PC-3 (cell line): ENCODE measurements around the gene ARRDC3. TPM values are rescaled to one million over a fixed set of nuclear protein-coding genes. Genes with fewer than 3 reads are reported as not detected.

Source experiments
- ATAC-seq: fragments of 200-7000 bp; cut with Tn5 transposase; 2 replicates; pipeline ENCODE4 v1.9.1; 2020; ENCODE audit warnings: mild to moderate bottlenecking, moderate library complexity
- BruUV-seq: library from RNA; stranded (reverse); fragments of 400-500 nt; replicated peaks from 2 replicates; lab custom pipeline; 2021; lab: Mats Ljungman, UMichigan
- CTCF ChIA-PET: fragments of 300-600 bp; sonication (Branson Sonifier 250); formaldehyde crosslinking; loops from one replicate; lab custom pipeline; 2022; ENCODE audit warnings: antibody characterized with exemption; lab: Charles Lee
- POLR2A ChIA-PET: fragments of 300-600 bp; sonication (Branson Sonifier 250); formaldehyde crosslinking; loops from one replicate; lab custom pipeline; 2022; ENCODE audit warnings: antibody characterized with exemption; ENCODE audit not compliant: unreplicated experiment; lab: Charles Lee
- DNase-seq: peaks from one replicate; pipeline ENCODE4 v3.0.0-alpha.2; 2015
- H2AFZ ChIP-seq: fragments of 300-600 bp; sonication (generic); 2 replicates; pipeline ENCODE4 v1.6.0; 2016; ENCODE audit warnings: antibody characterized with exemption, low read length
- H3F3A ChIP-seq: fragments of 300-600 bp; sonication (generic); one replicate; pipeline ENCODE4 v1.6.0; 2017; ENCODE audit warnings: antibody characterized with exemption, low read length, control low read depth, mild to moderate bottlenecking; ENCODE audit not compliant: unreplicated experiment
- H3K27ac ChIP-seq: fragments of 300-600 bp; sonication (generic); 2 replicates; pipeline ENCODE4 v1.5.1; 2016; ENCODE audit warnings: mild to moderate bottlenecking, low read length
- H3K27me3 ChIP-seq: fragments of 300-600 bp; sonication (generic); 2 replicates; pipeline ENCODE4 v1.6.1; 2016; ENCODE audit warnings: low read length, mixed read lengths
- H3K36me3 ChIP-seq: fragments of 300-600 bp; sonication (generic); 2 replicates; pipeline ENCODE4 v1.6.1; 2016; ENCODE audit warnings: low read depth, mixed run types, low read length, mixed read lengths
- H3K4me1 ChIP-seq: fragments of 300-600 bp; sonication (generic); 2 replicates; pipeline ENCODE4 v1.5.1; 2016; ENCODE audit warnings: low read length; ENCODE audit not compliant: insufficient read depth
- H3K4me2 ChIP-seq: fragments of 300-600 bp; sonication (generic); 2 replicates; pipeline ENCODE4 v1.6.0; 2016; ENCODE audit warnings: low read length
- H3K4me3 ChIP-seq: fragments of 300-600 bp; sonication (generic); 2 replicates; pipeline ENCODE4 v1.5.1; 2016; ENCODE audit warnings: mild to moderate bottlenecking, low read length, mixed read lengths
- H3K79me2 ChIP-seq: fragments of 300-600 bp; sonication (generic); 2 replicates; pipeline ENCODE4 v1.6.1; 2017; ENCODE audit warnings: low read length, mixed read lengths
- H3K9ac ChIP-seq: fragments of 300-600 bp; sonication (generic); 2 replicates; pipeline ENCODE4 v1.6.0; 2016; ENCODE audit warnings: mild to moderate bottlenecking, low read length
- H3K9me2 ChIP-seq: fragments of 300-600 bp; sonication (generic); replicated peaks from 2 replicates; pipeline ENCODE4 v1.6.1; 2016; ENCODE audit warnings: mixed run types, low read length, mixed read lengths
- H3K9me3 ChIP-seq: fragments of 300-600 bp; sonication (generic); 2 replicates; pipeline ENCODE4 v1.6.1; 2016; ENCODE audit warnings: low read length, mixed read lengths
- H4K20me1 ChIP-seq: fragments of 300-600 bp; sonication (generic); 2 replicates; pipeline ENCODE4 v1.6.1; 2016; ENCODE audit warnings: low read length, mixed read lengths
- CTCF ChIP-seq: fragments of 300-600 bp; sonication (generic); conservative IDR thresholded peaks from 2 replicates; pipeline ENCODE4 v1.5.1; 2017; ENCODE audit warnings: antibody characterized with exemption, low read depth, mild to moderate bottlenecking, low read length
- EZH2 ChIP-seq: fragments of 300-600 bp; sonication (generic); IDR thresholded peaks from one replicate; pipeline ENCODE4 v1.6.1; 2017; ENCODE audit warnings: antibody characterized with exemption, mild to moderate bottlenecking, low read length; ENCODE audit not compliant: unreplicated experiment
- EZH2phosphoT487 ChIP-seq: fragments of 300-600 bp; sonication (generic); IDR thresholded peaks from 2 replicates; pipeline ENCODE4 v1.6.1; 2018; ENCODE audit warnings: mild to moderate bottlenecking, antibody characterized with exemption, low read length, borderline replicate concordance
- intact Hi-C: fragments of 100-400 bp; cut with micrococcal nuclease; formaldehyde crosslinking; loops from 2 replicates; pipeline ENCODE4 v1.9.0; 2023
- total RNA-seq: library from RNA; depleted of rRNA; stranded (reverse); fragments of >200 nt; gene quantifications from 2 replicates; pipeline ENCODE4 v1.2.3, GENCODE V29; 2014

ARRDC3 gene
- total RNA-seq, 1 experiment from 2014 or later = 39.5 TPM

- Histone ChIP-seq H3K9ac (no peak overlapping the region), H2AFZ (no peak overlapping the region), H3K9me3 (no peaks in the 10 kb centered on the region), H3K9me2 (no peaks in the 10 kb centered on the region), H3K4me3 (no peak overlapping the region), H3K79me2 (no peaks in the 10 kb centered on the region), H3K36me3 (no peaks in the 10 kb centered on the region), H3K27me3 (no peaks in the 10 kb centered on the region), H3K27ac (no peak overlapping the region), H3K4me2 (no peak overlapping the region), H3K4me1 (no peaks in the 10 kb centered on the region), H4K20me1 (no peaks in the 10 kb centered on the region), H3F3A (no peaks in the 10 kb centered on the region)
- DNase-seq = no peak
- ChIA-PET POLR2A (no interaction called here), CTCF (no interaction called here)
- BruUV-seq = no TSS peak
- intact Hi-C loops = no loop called here
- no peak for ATAC-seq
- no peak for TF ChIP-seq EZH2phosphoT487
- no peak for TF ChIP-seq CTCF
- no peak for TF ChIP-seq EZH2
Observed at GRCh38 chr5:91424638-91425436, 41.7 kb upstream of the ARRDC3 start.

DNA sequence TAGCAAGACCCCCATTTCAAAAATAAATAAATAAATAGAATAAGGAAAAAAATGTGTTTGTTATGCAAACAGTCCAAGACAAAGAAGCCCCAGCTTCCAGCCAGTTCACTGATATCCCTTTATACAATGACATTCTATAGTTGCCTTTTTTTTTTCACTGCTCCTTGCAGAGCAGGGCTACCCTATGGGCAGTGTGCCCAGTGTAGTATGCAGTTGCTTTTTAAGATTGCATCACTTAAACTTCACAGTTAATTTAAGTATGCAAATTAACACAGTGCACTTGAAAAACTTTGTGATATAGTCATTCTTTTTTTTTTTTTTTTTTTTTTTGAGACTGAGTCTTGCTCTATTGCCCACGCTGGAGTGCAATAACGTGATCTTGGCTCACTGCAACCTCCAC lies 40.8 kb upstream of the ARRDC3 start:
- H3F3A ChIP-seq = no peaks in the 10 kb centered on the region
- H3K4me1 ChIP-seq = no peaks in the 10 kb centered on the region
- no peaks in the 10 kb centered on the region for H3K9me3 ChIP-seq
- ChIA-PET CTCF (interaction anchor here (0.6 kb wide), 1 partner anchor 371 kb away, joined by 4 read pairs; no protein-coding TSS in a partner anchor), POLR2A (interaction anchor here (0.5 kb wide), 1 partner anchor 39 kb away, joined by 3 read pairs; no protein-coding TSS in a partner anchor)
- no peak overlapping the region for H3K27ac ChIP-seq
- no peak for TF ChIP-seq CTCF
- TF ChIP-seq EZH2 = no peak
- no peak for TF ChIP-seq EZH2phosphoT487
- ATAC-seq (no peak), DNase-seq (no peak)
- no TSS peak for BruUV-seq
- no peak overlapping the region for H3K4me3 ChIP-seq
- H2AFZ ChIP-seq = no peak overlapping the region
- H3K36me3 ChIP-seq = no peaks in the 10 kb centered on the region
- H3K4me2 ChIP-seq = no peak overlapping the region
- no peak overlapping the region for H3K9ac ChIP-seq
- no peaks in the 10 kb centered on the region for H3K79me2 ChIP-seq
- intact Hi-C loops = no loop called here
- H3K27me3 ChIP-seq = no peaks in the 10 kb centered on the region
- no peaks in the 10 kb centered on the region for H4K20me1 ChIP-seq
- no peaks in the 10 kb centered on the region for H3K9me2 ChIP-seq

DNA sequence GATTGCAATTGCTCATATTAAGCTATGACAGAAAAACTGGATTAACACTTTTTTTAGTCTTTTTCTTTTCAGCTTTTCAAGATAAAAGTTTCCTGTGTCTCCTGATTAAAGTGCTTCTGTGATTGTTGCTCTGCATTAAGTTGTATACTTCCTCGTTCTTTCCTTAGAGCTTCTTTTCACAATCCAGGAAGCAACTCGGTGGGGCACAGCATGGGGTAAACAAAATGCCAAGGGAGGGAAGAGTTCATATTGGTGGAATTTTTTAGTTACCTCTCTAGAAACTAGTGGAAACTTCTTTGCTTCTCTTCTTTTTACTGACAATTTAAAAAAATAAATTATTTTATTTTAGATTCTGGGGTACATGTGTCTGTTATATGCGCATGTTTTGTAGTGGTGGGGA lies 37.8 kb upstream of the ARRDC3 start:
- no peaks in the 10 kb centered on the region for H3K9me3 ChIP-seq
- CTCF ChIA-PET = no interaction called here
- no peak for ATAC-seq

More for the DNA sequence above, 37.8 kb upstream of the ARRDC3 start:
- DNase-seq = no peak
- H3K79me2 ChIP-seq = no peaks in the 10 kb centered on the region
- H2AFZ ChIP-seq = no peak overlapping the region
- H3K9me2 ChIP-seq = no peaks in the 10 kb centered on the region
- no peak overlapping the region for H3K4me2 ChIP-seq
- H3K27me3 ChIP-seq = no peaks in the 10 kb centered on the region
- no peaks in the 10 kb centered on the region for H4K20me1 ChIP-seq
- H3K27ac ChIP-seq = no peak overlapping the region
- no peaks in the 10 kb centered on the region for H3F3A ChIP-seq
- POLR2A ChIA-PET = no interaction called here
- no peak for TF ChIP-seq EZH2phosphoT487
- TF ChIP-seq CTCF = no peak
- no peak for TF ChIP-seq EZH2
- H3K4me3 ChIP-seq = no peak overlapping the region
- no peaks in the 10 kb centered on the region for H3K4me1 ChIP-seq
- no peaks in the 10 kb centered on the region for H3K36me3 ChIP-seq
- BruUV-seq = no TSS peak
- no peak overlapping the region for H3K9ac ChIP-seq
- intact Hi-C loops = no loop called here
